ENCODE data around the gene ATG2A.

Gene ATG2A

DNA sequence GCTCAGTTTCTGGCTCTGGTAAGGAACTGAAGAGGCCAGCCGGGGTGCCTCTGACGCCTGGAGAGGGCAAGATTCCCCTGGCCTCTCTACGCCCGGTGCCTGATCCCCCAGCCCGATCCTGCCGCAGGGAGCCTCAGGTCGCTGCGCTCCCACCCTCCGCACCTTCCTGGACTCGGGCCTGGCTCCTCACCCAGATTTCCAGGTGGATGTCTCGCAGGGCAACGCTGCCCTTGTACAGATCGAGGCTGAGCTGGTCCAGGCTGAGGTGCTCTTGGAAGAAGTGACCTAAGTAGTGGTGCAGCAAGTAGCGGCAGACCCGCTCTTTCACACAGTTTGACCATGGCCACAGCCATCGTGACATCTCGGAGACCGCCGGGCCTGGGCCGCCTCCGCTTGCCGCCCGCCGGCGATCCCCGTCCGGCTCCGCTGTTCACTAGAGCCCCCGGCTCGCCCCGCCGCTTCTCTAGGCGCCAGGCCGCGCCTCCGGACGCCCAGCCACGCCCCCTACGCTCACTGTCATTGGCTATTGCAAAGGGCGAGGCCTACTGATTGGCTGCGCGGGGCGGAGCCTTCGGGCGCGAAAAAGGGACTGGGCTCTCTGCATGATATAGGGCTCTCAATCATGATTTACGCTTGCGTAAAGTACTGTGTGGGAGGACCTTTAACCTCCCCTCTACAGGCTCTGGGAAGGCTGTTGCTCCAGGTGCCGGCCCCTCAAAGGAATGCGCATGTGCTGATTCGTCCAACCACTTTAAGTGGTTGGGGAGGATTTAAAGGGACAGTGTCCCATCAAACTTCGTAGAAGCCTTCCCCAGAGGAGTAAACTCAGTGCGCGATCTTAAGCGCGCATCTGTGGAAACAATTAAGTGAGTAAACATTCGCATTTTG lies at the start of gene ATG2A:
Gene ATG2A (minus strand): TSS at position 435 of the 888 bp plus-strand sequence. CDS start 74 bp downstream, at position 361.
- DNase-seq = peak; percentile 99

DNA sequence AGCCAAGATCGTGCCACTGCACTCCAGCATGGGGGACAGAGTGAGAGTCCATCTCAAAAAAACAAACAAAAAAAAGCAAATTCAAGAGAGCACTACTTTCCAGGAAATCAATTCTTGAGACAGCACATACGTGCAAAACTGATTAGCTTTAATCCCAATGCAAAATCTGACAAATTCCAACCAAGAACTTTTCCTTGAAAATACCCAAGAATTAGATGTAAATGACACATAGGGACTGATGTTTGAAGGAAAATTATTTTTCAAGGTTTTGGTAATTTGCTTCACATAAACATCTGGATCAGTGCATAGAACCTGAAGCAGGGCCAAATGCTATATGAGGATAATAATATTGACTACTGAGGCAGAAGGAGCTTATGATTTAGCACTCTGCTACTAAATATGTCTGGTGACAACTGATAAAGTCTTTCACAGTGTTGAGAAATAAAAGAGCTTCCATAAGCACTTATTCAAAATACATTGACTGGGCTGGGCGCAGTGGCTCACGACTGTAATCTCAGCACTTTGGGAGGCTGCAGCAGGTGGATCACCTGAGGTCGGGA lies 46.1 kb upstream of the ATG2A start:
- no peak for DNase-seq

DNA sequence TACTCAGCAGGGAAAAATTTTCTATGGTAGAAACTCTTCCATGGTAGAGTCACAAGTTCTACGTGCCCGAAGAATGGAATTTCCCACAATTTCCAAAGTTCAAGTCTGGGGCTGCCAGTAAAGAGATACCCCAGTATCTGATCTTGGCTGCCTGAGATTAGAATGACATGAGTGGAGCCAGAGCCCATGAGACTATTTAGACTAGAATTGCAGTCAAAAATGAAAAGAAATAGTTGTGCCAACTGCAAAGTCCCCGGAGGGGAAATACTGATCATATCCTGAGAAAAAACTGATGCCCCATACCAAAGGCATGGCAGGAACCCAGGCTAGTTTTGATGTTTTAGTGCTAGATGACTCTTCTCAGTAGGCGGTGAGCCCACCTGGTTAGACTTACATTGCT lies 43.7 kb upstream of the ATG2A start:
- DNase-seq = no peak

DNA sequence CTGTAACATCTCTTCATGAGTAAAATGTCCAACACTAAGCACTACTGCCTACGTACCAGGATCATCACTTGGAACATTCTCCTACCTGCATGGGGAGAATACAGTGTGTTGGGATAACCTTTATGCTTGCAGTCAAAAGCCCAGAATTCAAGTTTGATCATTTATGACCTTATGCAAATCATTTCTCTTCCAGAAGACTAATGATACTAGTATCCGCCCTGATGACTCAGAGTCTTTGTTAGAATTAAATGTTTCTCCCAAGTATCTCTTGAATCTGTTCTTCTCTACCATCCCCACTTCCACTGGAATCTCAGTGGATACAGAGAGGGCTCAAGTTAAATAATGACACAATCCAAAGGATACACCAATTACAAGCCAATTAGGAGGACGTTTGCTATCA lies 42.5 kb upstream of the ATG2A start:
- no peak for DNase-seq

GRCh38 chr11:64954201-64954600 lies 37.2 kb upstream of the ATG2A start:
- no peak for DNase-seq

DNA sequence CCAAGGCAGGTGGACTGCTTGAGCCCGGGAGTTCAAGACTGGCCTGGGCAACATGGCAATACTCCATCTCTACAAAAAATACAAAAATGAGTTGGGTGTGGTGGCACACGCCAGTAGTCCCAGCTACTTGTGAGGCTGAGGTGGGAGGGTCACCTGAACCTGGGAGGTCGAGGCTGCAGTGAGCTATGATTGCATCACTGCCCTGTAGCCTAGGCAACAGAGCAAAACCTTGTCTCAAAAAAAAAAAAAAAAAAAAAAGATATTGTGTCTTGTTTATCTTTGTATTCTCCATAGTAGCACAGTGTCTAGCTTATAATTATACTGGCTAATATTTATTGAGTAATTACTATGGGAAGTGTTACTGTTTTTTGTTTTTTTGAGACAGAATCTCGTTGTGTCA lies 34.5 kb upstream of the ATG2A start:
- DNase-seq = no peak

DNA sequence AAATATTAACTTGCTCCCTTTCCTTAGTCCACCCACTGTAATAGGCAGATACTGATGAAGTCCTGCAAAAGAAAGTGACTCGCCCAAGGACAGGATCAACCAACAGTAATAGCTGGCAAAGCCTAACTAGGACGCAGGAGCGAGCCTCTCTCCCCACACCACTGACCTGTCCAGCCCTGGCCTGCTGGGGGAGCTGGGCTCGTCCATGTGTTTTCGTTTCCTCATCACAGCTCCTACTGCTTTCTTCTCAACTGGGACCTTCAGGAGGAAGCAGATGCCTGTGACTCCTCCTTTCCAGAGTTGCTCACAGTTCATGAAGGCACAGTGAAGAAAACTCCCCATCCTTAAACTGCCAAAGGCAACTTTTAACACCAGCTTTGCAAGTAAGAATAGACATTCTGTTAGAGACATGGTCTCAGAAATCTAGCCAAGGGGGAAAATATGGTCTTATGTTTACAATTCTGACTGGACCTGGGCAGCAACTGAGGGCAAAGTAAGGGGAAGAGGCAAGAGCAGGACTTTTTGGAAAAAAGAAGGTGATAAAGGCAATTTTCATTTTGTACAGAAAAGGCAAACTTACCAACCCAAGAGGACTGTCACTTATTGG lies 30.3 kb upstream of the ATG2A start:
- DNase-seq = no peak

DNA sequence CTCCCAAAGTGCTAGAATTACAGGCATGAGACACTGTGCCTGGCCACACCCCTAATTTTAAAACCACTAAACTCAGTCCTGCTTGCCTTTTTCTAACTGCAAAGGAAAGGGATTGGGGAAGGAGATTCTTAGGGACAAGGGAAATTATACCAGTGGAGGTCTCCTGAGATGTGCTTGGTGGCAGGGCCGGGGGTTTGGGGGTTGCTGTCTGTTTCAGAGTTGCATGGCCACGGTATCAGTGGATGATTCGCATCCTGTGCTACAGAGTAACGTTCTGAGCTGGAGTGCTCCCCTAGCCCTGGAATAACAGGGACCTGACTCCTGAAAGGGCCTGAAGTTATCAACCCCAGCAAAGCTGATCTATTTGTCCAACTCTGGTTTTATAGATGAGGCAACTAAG lies 19.5 kb upstream of the ATG2A start:
- no peak for DNase-seq

GRCh38 chr11:64935359-64936081 lies 18.5 kb upstream of the ATG2A start, which contains the start of gene GPHA2:
Gene GPHA2, minus strand, starts transcription at chr11:64935893. Its CDS starts 433 bp downstream, at chr11:64935460.
- no peak for DNase-seq

GRCh38 chr11:64934682-64935358 lies 17.8 kb upstream of the ATG2A start:
- DNase-seq = no peak

- DNase-seq = no peak
These were observed 17.1 kb upstream of the ATG2A start for GRCh38 chr11:64933935-64934681.

- DNase-seq = no peak
These were observed 16.4 kb upstream of the ATG2A start for GRCh38 chr11:64933213-64933934.

DNA sequence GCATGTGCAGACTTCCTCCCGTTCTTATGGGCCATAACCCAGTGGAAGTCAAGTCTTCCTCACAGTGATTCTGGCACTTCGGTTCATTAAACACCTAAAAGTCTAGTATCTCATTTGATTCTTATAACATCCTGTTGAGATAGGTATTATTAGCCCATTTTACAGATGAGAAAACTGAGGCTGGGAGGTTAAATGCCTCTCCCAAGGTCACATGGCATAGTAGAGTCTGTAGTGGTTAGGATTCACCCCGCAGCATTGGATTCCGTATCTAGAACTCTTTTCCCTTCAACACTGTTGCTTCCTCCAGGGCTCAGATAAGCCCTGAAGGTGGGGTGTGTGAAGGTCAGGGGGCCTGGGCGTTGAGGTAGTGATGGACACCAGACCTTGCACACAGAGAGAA lies 15.3 kb upstream of the ATG2A start:
- DNase-seq = no peak

GRCh38 chr11:64931290-64931689 lies 14.3 kb upstream of the ATG2A start:
- DNase-seq = no peak

DNA sequence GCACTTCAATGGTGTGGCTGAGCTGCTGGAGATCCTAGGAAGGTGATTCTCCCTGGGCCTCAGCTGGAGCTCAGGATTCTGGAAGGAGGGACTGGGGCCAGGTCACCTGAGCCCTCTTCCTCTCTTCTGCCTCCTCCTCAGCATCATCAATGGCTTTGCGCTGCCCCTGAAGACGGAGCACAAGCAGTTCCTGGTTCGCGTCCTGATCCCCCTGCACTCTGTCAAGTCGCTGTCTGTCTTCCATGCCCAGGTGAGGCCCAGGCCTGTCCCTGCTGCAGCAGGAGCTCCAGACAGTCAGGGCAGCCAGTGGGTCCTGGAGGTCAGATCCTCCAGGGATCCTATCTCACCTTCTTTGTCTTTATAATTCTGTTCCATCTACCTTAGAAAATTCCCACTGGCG lies 13.3 kb upstream of the ATG2A start:
- no peak for DNase-seq

GRCh38 chr11:64929625-64930024 lies 12.6 kb upstream of the ATG2A start:
- DNase-seq = no peak

DNA sequence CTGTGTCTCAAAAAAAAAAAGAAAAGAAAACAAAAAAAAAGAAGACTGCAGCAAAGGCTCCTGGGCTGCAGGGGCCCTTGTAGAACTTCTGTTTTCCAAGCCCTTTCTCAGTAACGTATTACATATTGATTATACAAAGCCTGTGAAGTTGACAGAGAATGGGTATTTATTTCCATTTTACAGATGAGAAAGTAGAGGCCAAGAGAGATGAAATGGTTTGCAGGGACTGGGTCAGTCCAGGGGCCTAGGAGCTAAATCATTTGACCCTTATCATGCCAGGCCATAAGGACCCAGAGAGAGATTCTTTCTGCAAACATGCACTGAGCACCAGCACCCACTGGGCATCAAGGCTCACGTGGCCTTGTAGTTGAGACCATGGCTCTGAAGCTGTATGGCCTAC lies 11.9 kb upstream of the ATG2A start:
- no peak for DNase-seq

GRCh38 chr11:64926689-64927088 lies 9.7 kb upstream of the ATG2A start:
- DNase-seq = no peak

- DNase-seq = no peak
These were observed 8.8 kb upstream of the ATG2A start for GRCh38 chr11:64925536-64926436.

DNA sequence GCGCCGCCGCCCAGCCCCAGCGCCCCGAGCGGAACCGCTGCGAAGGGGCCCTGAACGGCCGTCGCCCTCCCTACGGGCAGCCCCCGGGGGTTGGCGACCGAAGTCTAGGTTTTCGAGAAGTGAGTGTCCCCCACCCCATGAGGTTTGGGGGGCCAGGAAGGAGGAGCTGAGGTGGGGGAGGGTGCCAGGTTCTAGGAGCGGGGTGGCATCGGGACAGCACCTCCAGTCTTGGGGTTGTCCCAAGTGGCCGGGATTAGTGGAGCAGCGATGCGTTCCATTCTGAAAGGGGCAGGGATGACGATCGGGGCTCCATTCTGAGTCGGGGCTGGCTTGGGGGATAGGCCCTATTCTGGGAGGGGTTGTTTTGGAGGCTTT lies 7.9 kb upstream of the ATG2A start:
- DNase-seq = no peak
